Spinal cord (tissue), 10 donors: ENCODE data around the gene TBC1D22A. TPM values are rescaled to one million over a fixed set of nuclear protein-coding genes. Genes with fewer than 3 reads are reported as not detected.

Experiments
- DNase-seq, 6 donors: peaks; one replicate each; pipeline versions ENCODE4 v3.0.0 to v3.0.0-alpha.2; 2013 to 2015; ENCODE audit warnings: low spot score in 6 of 6, low read depth in 4 of 6
- H3K27ac ChIP-seq: one replicate; pipeline ENCODE4 v1.5.1; 2013; ENCODE audit warnings: low read depth, low read length, control low read depth
- H3K27me3 ChIP-seq: one replicate; pipeline ENCODE4 v1.6.1; 2013; ENCODE audit warnings: low read length; ENCODE audit not compliant: control insufficient read depth, insufficient read depth
- H3K36me3 ChIP-seq: one replicate; pipeline ENCODE4 v1.6.1; 2013; ENCODE audit warnings: low read length; ENCODE audit not compliant: control insufficient read depth, insufficient read depth
- H3K4me1 ChIP-seq: one replicate; pipeline ENCODE4 v1.6.1; 2013; ENCODE audit warnings: low read length; ENCODE audit not compliant: control insufficient read depth, insufficient read depth
- H3K4me3 ChIP-seq: one replicate; pipeline ENCODE4 v1.5.1; 2013; ENCODE audit warnings: low read depth, low read length, control low read depth
- H3K9me3 ChIP-seq: one replicate; pipeline ENCODE4 v1.6.1; 2013; ENCODE audit warnings: low read length; ENCODE audit not compliant: control insufficient read depth, insufficient read depth
- WGBS: methylation state at CpG from one replicate; pipeline ENCODE4 v1.1.5; 2013; ENCODE audit warnings: missing lambda C conversion rate; ENCODE audit not compliant: insufficient coverage; 5-methylcytosine and 5-hydroxymethylcytosine counted together
- polyA plus RNA-seq, 2 donors: library from polyadenylated mRNA; unstranded; fragments of 120-200 nt; gene quantifications; one replicate each; pipeline ENCODE4 v1.2.1, GENCODE V29; 2013; ENCODE audit not compliant: insufficient read length in 2 of 2
- total RNA-seq, 2 donors: library from RNA; depleted of rRNA in 1 of 2; stranded (reverse); fragments of 120-200 nt in 1 of 2; fragments of >200 nt in 1 of 2; gene quantifications; one replicate each; pipeline versions ENCODE4 v1.2.3 to v1.2.4, GENCODE V29; 2013 to 2014
- donor health status: healthy.

The TBC1D22A gene
- total and polyA plus RNA-seq, 4 donors, result 7.1 to 14.6 (median 10.8) TPM

DNA sequence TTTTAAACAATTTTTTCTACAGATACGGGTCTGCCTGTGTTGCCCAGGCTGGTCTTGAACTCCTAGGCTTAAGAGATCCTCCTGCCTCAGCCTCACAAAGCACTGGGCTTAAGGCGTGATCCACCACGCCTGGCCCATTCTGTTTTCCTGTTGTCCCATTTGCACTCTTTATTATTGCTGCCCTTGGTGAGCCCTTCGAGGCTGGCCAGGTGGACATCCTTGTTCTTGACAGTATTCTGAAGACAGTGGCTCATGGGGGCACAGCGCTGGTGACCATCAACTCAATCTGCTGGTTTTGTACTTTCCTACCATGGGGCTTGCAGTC lies 35.6 kb downstream of the TBC1D22A start:
- 95% methylated on average over 5 of the region's 5 CpGs for WGBS
- peaks cover 15% of the 10 kb centered on the region for H3K4me1 ChIP-seq
- no peaks in the 10 kb centered on the region for H3K9me3 ChIP-seq
- no peak overlapping the region for H3K4me3 ChIP-seq
- peaks cover 71% of the 10 kb centered on the region for H3K36me3 ChIP-seq
- no peak for DNase-seq
- H3K27ac ChIP-seq, result no peak overlapping the region
- no peaks in the 10 kb centered on the region for H3K27me3 ChIP-seq

DNA sequence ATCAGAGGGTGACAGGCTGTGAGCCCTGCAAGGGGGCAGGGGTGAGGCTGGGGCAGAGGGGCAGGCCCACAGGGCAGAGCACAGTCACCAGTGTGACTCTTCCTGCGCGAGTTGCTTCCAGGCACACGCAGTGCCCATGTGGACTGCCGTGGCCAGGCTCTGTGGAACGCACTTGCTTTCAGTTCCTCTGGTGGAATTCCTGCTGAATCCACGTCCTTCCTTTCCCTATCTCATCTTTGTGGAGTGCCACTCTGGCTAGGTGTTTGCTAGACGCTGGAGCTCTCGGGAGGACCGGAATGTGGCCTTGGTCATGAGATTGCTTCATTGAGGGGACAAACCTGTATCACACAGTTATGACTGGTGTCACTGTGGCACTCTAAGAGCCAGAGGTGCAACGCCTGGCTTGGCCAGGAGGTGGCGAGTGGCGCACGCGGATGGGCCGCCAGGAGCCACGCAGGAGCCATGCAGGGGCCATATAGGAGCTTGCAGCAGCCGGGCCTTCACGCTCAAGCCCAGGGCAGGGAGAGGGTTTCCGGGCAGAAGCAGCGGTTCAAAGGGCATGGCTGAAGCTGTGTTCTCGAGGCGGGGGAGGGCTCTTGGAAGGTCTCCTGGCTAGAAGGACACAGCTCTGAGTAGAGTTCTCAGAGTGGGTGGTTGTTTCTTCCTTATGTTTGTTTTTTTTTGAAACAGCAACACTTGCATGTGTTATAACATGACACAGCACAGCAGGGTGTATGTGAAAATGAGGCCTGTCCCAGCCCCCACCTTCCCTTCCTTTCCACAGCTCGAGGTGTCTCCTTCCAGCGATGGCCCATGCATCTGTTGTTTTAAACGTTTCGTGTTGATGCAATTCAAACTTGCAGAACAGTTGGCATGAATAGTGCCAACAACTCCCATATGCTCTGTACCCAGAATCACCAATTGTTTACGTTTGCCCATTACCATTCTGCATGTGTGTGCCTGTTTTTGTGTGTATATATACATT lies 36.2 kb downstream of the TBC1D22A start:
- 30% methylated on average over 23 of the region's 27 CpGs for WGBS
- Histone ChIP-seq H3K4me3 (no peak overlapping the region), H3K27ac (no peak overlapping the region), H3K9me3 (no peaks in the 10 kb centered on the region), H3K36me3 (peaks cover 68% of the 10 kb centered on the region), H3K4me1 (peaks cover 19% of the 10 kb centered on the region), H3K27me3 (no peaks in the 10 kb centered on the region)
- peak; percentile 45 to 92 (median 67) for DNase-seq

DNA sequence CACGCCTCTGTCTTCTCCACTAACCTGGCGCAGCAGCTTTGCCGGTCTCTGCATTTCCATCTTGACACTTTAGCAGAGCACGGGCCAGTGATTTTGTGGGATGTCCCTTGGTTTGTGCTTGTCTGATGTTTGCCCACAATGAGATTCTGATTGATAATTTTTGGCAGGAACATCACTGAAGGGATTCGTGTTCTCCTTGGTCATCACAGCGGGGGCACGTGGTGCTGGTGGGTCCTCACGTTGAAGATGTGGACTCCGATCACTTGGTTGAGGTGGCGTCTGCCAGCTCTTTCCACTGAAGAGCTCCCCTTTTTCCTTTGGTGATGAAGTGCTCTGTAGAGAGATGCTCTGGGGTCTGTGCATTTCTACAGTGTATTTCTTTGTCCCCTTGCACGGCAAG lies 37.2 kb downstream of the TBC1D22A start:
- 86% methylated on average over 11 of the region's 11 CpGs for whole genome bisulfite sequencing

DNA sequence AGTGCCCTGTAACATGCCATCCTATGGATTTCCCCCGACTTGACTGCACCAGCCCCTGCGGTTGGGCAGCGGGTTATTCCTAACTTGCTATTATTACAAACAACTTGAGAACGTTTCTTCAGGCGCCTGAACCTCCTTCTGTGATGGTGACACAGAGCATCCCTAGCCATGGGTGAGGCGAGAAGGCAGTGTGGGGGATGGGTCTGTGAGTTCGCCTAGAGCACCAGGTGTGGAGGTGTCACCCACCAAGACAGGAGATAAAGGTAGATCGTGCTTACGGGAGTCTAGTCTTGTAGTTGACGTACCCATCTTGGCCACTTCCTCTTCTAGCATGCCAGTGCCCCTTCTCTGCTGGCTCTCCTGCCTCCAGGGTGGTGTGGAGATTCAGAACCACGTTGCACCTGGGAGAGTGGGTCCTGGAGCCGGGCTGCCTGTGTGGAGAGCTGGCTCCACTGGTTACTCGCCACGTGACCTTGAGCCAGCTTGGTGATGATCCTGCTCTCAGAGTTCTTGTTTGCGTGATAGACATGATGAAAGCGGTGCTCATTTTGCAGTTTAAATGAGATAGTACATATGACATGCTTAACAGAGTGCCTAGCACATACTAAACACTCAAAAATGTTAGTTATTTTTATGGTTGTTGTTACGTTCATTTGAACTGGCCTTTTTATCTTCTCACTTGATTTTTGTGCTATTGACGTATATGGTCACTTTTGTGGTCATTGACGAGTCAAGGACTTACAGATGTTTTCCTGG lies 37.8 kb downstream of the TBC1D22A start:
- no peak for DNase-seq
- H3K36me3 ChIP-seq, result peaks cover 55% of the 10 kb centered on the region
- peaks cover 17% of the 10 kb centered on the region for H3K4me1 ChIP-seq
- no peaks in the 10 kb centered on the region for H3K9me3 ChIP-seq
- H3K27ac ChIP-seq, result no peak overlapping the region
- H3K27me3 ChIP-seq, result no peaks in the 10 kb centered on the region
- no peak overlapping the region for H3K4me3 ChIP-seq
- WGBS, result over 99% methylated on average over 12 of the region's 19 CpGs

More for the DNA sequence above, 37.2 kb downstream of the TBC1D22A start:
- no peak for DNase-seq
- Histone ChIP-seq H3K9me3 (no peaks in the 10 kb centered on the region), H3K27ac (no peak overlapping the region), H3K36me3 (peaks cover 62% of the 10 kb centered on the region), H3K4me3 (no peak overlapping the region), H3K4me1 (peaks cover 19% of the 10 kb centered on the region), H3K27me3 (no peaks in the 10 kb centered on the region)

DNA sequence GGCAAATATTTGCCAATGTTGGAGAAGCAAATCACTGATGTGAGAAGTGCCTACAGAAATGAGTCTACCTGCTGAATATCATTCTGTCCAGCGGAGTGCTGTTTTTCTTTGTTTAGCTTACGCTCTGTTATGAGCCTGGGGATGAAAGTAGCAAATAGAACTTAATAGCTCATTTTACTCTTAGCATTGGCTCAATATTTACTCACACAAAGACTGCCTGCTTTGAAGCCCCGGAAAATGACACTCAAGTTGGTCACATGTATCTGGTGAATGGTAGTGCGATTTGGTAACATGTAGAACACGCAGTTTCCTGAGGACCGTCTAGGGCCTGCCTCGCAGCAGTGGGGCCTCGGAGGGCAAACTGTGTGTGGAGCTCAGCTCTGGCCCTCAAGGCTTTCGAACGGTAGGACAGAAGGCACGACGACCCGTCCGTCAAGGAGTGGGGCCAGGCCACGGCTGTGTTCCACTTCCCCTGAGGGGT lies 38.9 kb downstream of the TBC1D22A start:
- WGBS, result 93% methylated on average over 12 of the region's 15 CpGs
- H3K27me3 ChIP-seq, result no peaks in the 10 kb centered on the region
- peaks cover 48% of the 10 kb centered on the region for H3K36me3 ChIP-seq
- H3K4me3 ChIP-seq, result no peak overlapping the region
- peak in 1 of 6 donors; percentile 47 for DNase-seq
- H3K9me3 ChIP-seq, result no peaks in the 10 kb centered on the region
- no peak overlapping the region for H3K27ac ChIP-seq
- H3K4me1 ChIP-seq, result peaks cover 16% of the 10 kb centered on the region

DNA sequence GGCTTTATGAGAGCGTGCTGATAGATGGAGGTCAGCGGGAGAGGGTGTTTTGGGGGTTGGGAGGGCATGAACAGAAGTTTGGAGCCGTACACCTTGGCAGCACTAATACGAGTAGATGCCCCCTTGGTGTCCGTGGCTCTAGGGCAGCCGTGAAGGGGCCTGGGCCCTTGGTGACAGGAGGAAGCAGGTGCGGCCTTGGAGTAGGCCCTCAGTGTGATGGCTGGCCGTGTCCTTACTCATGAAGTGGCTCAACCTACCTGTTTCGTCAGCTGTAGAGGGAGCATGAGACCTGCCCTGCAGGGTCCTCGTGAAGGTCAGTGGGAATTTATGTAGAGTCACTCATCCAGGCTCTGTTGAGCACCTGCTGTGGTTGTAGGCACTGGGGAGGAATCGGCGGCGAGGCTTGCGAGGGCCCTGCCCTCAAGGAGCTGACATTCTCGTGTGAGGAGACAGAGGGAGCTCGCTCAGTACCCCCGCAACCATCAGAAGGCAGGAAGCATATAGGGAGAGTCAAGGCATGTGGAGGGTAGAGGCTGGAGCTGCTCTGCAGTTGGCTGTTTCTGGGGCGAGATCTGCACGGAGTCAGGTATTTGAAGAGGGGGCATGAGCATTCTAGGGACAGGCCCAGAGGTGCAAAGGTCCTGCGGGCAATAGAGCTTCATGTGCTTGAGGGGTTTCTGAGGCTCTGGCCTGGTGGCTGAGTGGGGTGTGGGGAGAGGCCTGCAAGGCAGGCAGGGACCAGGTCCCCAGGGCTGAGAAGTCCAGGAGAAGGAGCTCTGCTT lies 39.6 kb downstream of the TBC1D22A start:
- H3K9me3 ChIP-seq, result no peaks in the 10 kb centered on the region
- 95% methylated on average over 19 of the region's 20 CpGs for WGBS
- no peak for DNase-seq
- H3K4me1 ChIP-seq, result peaks cover 16% of the 10 kb centered on the region
- H3K36me3 ChIP-seq, result peaks cover 43% of the 10 kb centered on the region
- no peak overlapping the region for H3K27ac ChIP-seq
- H3K27me3 ChIP-seq, result no peaks in the 10 kb centered on the region
- no peak overlapping the region for H3K4me3 ChIP-seq

DNA sequence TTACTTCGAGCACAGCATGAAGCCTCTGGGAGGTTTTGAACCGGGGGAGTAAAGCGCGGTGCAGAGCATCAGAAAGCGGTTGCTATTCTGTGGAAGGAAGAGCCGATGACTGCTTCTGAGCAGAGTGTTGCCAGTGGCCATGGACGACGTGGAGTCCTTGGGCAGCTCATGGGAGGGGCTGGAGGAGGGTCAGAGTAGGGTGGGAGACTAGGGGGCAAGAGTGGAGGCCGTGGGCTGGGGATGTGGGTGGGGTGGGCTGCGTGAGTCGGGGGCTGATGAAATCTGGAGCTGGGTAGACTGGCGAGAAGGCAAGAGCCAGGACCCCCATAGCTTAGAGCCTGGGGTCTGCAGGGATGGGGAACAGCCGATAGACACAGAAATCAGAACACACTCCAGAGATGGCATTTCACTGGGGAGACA lies 40.2 kb downstream of the TBC1D22A start:
- 84% methylated on average over 13 of the region's 13 CpGs for WGBS
- Histone ChIP-seq H3K4me3 (no peak overlapping the region), H3K27ac (no peak overlapping the region), H3K4me1 (peaks cover 16% of the 10 kb centered on the region), H3K27me3 (no peaks in the 10 kb centered on the region), H3K9me3 (no peaks in the 10 kb centered on the region), H3K36me3 (peaks cover 41% of the 10 kb centered on the region)
- no peak for DNase-seq

DNA sequence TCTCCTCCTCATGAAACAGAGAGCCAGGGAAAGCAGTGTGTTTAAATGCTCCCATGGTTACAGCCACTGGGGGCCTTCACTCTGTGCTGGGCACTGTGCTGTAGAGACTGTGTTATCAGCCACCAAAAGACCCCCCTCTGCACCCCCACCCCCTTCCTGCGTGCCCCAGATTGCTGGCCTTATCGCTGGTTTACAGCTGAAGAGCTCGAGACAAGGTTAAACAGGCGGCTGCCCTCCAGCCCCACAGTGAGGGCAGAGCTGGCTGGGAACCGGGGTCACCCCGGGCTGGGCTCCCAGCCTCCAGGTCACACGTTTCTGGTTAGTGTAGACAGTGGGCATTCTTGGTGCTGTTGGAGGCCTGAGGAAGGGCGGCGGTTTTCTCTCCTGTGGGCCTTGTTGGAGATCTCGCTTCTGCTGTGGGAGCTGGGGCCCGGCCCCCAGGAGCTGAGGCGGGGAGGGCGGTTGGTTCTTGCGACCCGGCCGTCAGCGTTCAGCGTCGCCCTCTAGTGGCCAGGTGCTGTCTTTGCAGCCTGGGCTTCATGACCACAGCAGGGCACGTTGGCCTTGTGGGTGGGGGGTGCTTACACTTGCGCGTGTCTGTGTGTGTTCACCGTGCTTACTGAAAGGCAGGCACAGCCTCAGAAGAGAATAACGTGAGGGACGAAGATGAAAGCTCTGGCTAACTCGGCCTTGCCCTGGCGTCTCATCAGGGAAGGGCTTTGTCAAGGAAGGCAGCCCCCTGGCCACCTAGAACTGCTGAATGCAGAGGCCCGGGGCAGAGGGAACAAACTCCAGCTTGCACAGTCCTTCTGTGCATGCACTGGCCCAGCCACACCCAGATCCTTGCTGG lies 40.8 kb downstream of the TBC1D22A start:
- peak in 2 of 6 donors; percentile 20 for DNase-seq
- Histone ChIP-seq H3K9me3 (no peaks in the 10 kb centered on the region), H3K27me3 (no peaks in the 10 kb centered on the region), H3K36me3 (peaks cover 35% of the 10 kb centered on the region), H3K4me3 (no peak overlapping the region), H3K27ac (no peak overlapping the region), H3K4me1 (peaks cover 15% of the 10 kb centered on the region)
- 39% methylated on average over 27 of the region's 28 CpGs for WGBS
